Neural progenitor cell (in vitro differentiated cells): Measurements from ENCODE around the gene TPSB2.
"Not testable (repeated sequence)": the region's sequence is repeated elsewhere in the genome, so short reads cannot be mapped to it uniquely, and the experiment has no call there.

Experiments used
- CTCF ChIP-seq: fragments of 200-600 bp; sonication (generic); IDR thresholded peaks from 2 replicates; pipeline ENCODE4 v1.5.1; 2017; ENCODE audit warnings: antibody characterized with exemption, mild to moderate bottlenecking
- EZH2 ChIP-seq: fragments of 200-600 bp; sonication (generic); IDR thresholded peaks from 2 replicates; pipeline ENCODE4 v1.6.1; 2017; ENCODE audit warnings: antibody characterized with exemption, mild to moderate bottlenecking, moderate library complexity
- EZH2phosphoT487 ChIP-seq: fragments of 200-600 bp; sonication (generic); IDR thresholded peaks from 2 replicates; pipeline ENCODE4 v1.6.1; 2017; ENCODE audit warnings: antibody characterized with exemption

- not testable (repeated sequence) for TF ChIP-seq EZH2phosphoT487, EZH2, CTCF
Observed at GRCh38 chr16:1271724-1272413, 41.9 kb upstream of the TPSB2 start.
